ENCODE measurements around the gene ILDR1.
"Not testable (repeated sequence)": the region's sequence is repeated elsewhere in the genome, so short reads cannot be mapped to it uniquely, and the experiment has no call there.

The ILDR1 gene

DNA sequence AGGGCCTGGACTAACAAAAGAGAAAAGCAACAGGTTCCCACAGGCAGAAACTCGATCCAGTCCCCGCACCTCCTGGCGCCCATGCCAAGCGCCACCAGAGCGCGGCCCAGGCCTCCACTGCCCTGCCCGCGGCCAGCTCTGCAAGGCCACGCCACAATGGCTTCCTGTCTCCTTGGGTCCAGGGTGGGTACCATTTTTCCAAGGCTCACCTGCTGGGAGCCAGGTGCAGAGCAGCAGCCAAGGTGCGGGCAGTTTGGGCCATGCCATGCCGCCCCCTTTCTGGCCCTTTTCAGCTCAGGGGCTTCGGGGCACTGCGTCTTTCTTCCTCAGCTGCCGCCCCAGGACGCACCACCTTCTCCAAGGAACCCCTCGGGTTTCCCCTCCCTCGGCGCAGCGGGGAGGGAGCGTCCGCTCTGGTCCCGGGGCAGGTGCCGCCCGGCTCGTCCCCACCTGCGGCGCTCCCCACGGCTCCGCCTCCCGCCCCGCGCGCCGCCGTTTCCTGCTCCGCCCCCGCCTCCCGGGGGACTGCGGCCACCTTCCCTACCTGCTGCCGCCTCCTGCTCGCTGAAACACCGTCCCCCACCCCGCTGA, at the start of gene ILDR1:
Gene ILDR1, minus strand, starts transcription at position 437 of the 591 bp plus-strand sequence. Its CDS starts 170 bp downstream, at position 267.
- peak; percentile 56 for DNase-seq

DNA sequence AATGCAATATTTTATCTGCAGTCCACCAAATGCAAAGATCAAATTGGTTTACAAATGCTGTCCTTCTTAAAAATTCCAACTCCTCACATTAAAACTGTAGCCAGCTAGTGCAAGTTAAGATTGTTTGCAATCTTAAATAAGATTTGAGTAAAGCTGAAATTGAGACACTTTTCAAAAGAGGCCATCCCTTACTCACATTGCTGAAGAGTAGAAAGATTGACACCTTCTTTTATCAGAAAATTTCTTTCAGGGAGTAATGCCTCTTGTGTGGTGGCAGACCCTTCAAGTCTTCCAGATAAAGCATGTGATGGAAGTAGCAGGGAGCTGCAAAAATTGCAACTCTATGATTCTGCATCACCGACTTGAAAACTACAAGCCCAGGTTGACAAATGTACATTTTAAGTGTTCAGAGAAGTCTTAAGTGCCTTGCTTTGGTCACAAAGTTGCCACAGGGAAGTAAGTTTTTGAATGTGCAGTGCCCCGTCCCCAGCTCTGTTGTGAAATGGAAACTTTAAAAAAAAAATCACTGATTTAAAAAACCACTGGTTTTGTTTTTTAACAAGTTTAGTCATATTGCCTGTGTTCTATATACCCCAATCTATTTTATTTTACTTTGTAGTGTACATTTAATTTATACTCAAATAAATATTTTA, 45.7 kb upstream of the ILDR1 start:
- no peak for DNase-seq

DNA sequence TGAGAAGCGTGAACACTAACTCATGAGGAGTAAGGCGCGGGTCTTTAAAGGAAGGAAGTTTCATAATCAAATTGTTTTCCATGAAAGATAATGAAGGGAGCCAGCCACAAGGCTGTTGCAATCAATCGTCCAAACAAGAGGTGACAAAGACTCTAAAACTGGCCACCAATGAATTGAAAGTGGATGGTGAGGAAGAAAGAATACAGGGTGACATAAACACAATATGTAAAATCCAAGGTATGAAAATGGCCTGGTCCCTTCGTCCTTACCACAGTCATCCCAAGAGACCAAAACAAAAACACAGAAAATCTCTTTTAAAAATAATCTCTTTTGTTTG, 45.1 kb upstream of the ILDR1 start:
- DNase-seq = no peak

DNA sequence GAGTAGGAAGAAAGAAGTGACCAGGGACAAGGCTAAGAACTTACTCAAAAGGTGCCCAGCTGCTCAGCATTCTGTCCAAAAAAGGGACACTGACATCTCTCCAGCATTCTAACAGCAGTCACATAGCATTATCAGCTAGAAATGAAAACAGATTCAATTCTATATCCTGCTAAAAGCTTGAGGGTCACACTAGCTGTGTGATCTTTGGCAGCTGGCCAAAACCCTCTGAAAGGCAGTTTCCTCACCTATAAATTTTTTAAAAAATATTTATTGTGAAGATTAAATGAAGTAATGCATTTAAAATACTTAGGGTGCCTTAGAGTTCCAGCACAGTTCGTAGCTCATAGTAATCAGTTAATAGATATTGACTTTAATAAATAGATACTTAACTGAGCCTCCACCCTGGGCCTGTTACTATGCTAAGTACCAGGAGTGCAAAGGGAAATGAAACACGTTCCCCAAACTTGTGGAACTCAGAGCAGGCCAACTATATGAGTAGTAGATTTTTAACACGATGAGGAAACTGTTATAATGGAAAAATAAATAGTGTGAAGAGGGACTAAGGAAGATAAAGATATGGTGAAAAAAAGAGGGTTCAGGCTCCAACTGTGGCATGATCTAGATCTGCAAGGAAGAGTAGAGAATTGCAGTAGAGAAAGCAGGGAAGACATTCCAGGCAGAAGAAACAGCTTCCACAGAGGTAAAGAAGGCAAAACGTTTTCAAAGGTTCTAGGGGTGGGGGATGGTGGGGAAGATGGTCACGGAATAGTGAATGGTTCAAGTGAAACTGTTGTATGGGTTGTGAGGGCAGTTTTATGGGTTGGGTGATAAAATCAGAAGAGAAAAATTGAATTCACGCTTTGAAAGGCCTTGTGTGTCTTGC, 44.5 kb upstream of the ILDR1 start:
- DNase-seq = no peak

DNA sequence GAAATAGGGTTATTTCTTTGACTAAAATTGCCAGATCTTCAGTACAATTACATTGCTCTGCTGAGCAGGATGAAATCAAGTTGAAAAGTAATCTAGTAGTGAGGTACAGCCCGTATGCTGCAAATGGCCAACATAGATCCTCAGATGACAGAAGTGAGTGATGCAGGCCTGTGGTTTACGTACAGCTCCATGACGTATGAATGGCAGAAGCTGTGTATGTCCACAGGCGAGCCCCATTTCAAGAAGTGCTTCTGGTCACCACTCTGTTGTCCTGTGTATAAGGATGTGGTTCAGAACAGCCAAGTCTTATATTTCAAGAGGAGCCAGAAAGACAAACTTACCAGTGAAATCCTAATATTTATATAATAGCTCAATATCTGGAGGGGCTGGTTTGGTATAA, 42.3 kb upstream of the ILDR1 start:
- no peak for DNase-seq

DNA sequence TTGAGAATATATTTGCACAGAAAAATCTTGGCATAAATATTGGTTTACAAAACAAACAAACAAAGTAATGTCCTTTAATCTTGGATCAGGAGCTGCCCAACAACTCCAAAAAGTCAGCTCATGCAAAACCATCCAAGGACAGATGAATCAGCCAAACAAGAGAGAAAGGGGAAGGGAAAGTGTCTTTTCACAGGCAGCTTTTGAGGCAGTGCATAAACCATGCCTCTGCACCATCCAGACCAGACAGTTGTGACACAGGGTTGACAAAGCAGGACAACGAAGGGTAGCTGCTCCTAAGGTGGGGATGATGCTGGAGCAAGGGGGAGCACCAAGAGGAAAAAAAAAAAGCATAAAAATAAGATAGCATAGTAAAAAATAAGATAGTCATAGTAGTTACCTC, 41.9 kb upstream of the ILDR1 start:
- DNase-seq = no peak

DNA sequence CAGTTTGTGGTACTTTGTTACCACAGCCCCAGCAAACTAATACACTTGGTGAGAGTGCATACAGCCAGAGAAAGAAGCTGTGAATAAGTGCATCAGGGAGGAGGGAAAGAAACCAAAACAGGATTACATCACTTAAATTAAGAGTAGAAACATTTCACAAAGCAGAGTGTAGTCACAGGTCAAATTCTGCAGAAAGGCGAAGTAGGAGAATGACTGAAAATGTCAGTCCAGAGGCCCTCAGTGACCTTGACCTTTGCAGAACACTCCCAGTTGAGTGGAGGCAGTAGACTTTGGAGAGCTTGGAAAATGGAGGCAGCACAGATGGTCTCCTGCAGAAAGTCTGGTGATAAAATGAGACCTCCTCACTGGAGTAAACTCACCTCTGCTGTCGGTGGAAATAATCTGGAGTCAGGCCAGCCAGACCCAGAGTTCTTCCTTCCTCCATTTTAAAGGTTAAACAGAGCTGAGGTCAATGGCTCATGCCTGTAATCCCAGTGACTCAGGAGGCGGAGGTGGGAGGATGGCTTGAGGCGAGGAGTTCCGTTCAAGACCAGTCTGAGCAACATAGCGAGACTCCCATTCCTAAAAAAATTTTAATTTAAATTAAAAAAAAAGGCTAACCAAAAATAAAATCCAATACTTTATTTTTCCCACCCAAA, 38.1 kb upstream of the ILDR1 start:
- no peak for DNase-seq

DNA sequence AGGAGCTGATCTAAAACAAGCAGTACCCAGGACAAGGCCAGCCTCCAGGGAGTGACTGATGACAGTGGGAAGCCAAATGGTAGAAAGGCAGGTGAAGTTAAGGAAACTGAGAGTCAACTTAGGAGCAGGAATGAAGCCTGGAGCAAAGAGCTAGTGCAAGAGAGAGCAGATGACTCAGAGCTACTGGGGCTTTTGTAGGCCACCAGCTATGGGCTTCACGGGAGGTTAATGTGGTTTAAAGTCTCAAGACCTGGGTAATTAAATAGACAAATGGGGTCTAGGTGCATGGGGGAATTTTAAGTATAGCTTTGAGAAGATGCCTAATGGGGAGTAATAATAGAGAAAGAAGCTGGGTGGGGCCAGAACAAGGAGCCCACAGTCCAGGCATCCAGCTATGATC, 36.2 kb upstream of the ILDR1 start:
- DNase-seq = no peak

DNA sequence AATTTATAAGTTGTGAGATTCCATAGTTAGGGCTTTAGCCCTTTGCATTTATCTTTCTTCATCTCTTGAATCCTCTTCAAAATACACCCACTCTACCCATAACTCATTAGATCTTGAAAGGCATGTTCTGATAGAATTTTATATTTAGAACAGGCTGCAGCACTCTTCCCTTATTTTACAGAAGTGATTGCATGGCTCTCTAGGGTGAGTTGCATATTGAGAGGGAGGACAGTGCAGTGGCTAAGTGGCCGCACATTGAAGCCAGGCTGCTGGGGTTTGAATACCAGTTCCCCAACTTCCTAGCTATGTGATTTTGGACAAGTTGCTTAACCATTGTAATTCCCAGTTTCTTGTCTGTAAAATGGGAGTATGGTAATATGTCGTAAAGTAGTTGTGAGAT, 35.6 kb upstream of the ILDR1 start:
- no peak for DNase-seq

DNA sequence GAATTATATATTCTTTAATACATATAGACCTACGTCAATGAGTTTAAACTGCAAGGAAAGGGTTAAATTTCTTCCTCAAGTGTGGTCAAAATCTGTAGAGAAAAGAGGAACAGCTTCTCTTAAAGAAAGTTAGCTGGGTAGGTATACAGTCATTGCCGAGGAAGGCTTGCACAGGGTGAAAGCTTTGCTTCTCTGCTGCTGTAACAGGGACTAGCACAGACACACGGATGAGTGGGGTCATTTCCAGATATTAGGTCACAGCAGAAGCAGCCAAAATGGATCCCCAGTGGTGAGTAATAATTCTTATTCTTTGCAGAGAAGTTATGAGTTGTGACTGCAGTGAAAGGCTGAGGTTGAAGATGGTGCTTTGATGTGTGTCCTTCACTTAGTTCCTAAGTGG, 33.2 kb upstream of the ILDR1 start, which contains the start of gene CD86:
Gene CD86, plus strand, starts transcription at position 148 of the 400 bp plus-strand sequence. Its CDS starts 128 bp downstream, at position 276.
- DNase-seq = no peak

DNA sequence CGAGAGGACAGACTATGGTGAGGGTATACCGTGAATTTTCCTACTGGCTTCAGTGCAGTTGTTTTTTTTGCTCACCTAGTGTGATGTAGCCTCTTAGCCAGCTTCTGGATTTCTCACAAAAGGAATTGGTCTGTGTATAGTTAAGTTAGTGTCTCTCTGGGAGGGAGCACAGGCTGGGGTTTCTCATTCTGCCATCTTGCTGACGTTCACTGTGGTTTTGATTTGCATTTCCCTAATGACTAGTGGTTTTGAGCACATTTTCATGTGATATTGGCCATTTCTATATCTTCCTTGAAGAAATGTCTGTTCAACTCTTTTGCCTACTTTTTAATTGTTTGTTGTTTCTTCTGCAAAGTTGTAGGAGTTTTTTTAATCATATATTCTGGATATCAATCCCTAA, 30.9 kb upstream of the ILDR1 start:
- no peak for DNase-seq

DNA sequence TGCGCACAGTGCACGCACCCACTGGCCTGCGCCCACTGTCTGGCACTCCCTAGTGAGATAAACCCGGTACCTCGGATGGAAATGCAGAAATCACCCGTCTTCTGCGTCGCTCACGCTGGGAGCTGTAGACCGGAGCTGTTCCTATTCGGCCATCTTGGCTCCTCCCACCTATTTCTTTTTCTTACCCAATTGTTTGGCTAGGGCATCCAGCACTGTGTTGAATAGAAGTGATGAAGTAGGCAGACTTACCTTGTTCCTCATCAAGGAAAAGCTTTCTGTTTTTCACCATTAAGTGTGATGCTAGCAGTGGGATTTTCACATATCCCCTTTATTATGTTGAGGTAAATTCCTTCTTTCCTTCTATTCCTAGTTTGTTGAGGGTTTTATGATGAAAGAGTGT, 25.7 kb upstream of the ILDR1 start:
- DNase-seq = not testable (repeated sequence)

DNA sequence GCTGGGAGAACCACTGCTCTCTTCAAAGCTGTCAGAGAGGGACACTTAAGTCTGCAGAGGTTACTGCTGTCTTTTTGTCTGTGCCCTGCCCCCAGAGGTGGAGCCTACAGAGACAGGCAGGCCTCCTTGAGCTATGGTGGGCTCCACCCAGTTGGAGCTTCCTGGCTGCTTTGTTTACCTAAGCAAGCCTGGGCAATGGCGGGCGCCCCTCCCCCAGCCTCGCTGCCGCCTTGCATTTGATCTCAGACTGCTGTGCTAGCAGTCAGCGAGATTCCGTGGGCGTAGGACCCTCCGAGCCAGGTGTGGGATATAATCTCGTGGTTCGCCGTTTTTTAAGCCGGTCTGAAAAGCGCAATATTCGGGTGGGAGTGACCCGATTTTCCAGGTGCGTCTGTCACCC, 25.2 kb upstream of the ILDR1 start:
- DNase-seq = not testable (repeated sequence)

DNA sequence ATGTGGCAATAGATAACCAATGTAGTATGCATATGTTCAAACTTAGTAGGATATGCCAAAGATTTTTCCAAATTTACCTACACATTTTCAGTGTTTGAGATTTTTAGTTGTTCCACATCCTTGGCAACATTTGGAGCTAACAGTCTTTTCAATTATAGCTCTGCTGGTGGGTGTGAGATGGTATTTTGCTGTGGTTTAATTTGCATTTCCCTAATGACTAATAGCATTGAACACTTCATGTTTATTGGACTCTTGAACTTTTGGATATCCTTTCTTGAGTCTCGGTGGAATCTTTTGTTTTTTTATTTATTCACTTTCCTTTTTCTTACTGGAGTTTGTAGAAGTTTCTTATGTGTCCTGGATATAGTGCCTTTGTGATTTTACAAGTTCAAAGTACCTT, 11.0 kb upstream of the ILDR1 start:
- DNase-seq = no peak

DNA sequence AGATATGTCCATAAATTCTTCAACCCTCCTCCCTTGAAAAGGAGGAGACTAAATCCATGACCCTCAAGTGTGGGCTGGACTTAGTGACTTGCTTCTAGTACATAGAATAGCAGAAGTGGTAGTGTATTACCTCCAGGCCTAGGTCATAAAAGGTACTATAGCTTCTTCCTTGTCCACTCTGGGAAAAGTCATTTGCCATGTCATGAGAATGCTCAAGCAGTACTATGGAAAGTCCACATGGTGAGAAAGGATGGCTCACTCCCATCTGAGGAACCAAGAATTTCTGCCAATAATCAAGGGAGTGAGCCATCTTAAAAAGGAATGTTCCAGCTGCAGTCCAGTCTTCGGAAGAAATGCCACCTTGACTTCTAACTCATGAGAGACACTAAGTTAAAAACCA, 10.5 kb upstream of the ILDR1 start:
- DNase-seq = no peak

DNA sequence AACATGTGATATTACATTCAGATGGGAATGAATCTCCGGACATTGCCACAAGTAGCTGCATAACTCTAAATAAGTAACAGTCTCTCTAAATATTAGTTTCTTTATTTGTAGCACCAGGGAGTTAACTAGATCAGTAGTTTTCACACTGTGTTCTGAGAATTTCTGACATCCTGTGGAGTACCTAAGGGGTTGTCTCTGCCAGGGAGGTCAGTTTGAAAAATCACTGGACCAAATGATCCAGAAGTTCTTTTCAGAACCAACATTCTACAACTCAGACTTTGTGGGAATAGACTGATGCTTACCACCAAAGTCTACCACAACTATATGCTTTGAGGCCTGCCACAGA, 9.0 kb upstream of the ILDR1 start:
- no peak for DNase-seq

DNA sequence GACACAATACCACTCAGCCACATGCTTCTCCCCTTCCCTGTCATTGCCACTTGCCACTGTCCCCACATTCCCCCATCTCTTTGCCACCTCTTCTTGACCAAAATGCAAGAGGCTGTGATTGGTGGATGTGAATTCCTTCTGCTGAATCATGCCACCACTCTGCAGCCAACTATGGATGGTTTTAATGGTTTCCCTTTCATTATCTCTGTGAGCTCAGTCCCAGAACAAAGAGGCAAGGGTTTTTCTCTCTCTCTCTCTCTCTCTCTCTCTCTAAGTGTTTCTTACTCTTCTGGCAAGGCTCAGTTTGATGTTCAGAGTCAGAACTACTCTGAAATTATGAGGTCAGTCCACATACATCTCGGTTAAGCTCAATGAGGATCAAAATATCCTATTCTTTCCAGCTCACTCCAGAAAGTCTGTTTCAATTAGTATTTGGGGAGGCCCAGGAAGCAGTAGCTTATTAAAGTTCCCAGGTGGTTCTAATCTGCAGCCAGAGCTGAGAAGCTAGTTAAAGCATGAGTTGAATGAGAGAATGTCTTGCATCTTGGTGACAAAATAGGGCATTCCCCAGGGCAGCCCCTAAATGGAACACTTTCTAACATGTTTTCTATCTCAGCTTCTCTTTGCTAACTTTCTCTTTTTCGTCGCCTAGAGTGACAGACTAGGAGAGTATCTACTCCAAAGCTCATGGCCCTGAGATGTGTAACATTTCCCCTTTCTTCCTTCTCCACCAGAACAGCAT, 8.5 kb upstream of the ILDR1 start:
- no peak for DNase-seq

DNA sequence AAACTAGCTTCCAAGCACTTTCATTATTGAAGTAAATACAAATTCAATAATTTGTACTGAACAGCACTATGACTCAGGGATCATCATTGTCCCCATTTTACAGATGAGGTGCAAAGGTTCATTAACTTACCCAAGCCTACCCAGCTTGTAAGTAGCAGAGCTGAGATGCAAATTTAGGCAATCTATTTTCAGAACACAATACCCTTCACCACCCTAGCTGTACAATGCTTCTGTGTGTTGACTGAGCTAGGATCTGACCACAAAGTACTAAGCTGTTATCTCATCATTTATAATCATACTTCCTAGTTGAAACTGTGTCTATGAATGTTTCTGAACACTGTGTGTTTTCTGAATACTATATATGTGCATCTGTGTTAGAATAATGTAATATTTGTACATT, 3.2 kb upstream of the ILDR1 start:
- DNase-seq = no peak

DNA sequence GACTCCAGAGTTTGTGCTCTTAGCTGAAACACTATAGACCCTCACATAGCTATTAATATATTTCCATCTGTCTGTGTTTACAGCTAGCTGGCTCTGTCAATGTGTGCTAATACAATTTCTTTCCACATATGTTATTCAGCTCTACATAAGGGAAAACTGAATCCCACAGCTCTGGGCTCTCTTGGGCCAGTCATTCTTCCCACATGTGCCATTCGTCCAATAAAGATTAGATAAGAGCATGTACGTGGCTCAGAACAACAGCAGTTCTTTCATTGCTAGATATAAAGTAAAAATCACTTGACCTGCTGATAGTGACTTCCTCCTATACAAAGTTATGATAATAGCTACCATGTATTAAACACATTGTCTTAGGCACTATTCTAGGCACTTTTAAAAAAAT, 2.8 kb upstream of the ILDR1 start:
- no peak for DNase-seq

DNA sequence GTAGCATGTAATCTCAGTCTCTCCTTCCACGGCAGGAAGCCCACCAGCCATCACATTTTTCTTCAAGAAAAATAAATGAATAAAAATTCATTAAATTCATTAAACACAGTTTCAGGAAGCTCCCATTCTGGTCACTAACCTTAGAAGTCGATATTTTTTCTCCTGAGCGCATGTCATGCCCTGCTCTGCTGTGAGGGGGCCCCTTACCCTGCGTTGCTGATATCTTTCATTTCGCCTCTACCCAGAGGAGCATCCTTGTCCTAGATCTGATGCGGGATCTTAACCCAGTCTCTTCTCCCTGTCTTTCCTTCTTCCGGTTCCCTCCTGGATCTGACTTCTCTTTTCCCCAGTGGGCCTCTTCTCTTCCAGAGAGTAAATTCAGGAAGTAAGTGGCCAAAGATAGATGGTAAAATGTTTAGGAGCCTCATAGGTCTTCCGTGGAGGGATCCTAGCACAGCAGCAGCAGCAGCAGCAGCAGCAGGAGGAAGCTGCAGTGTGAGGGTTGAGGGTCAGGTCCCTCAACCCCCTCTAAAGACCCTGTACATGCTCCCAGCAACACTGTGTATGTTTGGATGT, 1.4 kb upstream of the ILDR1 start:
- DNase-seq = no peak

DNA sequence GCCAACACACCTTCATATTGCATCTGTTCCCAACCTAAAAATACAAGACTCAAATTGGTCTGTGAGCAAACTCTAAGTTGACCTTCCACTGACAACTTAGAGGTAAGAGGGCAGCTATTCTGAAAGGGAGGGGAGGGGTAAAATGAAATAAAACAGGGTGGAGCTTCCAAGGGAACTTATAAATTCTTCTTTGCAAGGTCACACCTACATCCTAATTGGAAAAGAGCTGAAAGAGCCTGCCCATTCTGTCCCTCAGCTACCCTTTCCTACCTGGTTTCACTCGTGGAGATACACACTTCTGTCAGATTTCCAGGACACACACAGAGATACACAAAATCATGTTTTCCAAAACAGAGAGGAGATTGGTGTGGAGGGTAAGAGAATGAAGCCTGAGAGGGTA, 1.0 kb downstream of the ILDR1 start:
- no peak for DNase-seq

DNA sequence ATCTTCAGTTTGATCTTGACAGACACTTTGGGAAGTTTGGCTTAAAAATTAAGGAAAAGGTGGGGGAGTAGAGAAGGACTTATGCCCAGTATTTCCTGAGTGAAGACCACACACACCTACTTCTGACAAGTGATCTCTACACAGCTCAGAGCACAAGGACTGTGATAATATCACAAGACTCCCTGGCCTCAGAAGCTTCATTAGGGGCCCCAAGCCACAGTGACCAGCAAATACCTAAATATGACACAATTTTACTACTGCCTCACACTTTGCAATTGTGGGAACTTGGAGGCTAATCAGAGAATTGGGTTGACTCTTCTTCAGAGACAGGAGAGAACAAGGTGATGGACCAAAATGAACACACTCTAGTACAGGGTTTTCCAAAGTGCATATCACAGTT, 2.6 kb downstream of the ILDR1 start:
- DNase-seq = no peak

DNA sequence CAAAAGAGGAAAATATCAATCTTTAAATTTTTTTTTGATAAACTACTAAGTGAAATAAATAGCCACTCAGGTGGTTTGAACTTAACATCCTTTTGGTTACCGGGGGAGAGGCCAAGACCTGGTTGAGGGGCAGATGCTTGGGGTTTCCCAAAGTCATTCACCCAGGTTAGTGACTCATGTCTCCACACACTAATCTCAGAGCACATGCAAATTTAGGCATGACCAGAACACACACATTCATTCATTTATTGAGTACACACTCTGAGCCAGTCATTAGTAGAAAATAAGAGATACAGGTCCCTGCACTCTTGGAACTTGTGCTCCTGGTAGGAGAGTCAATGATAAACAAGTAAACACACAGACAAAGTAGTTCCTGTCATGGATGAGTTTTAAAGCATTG, 7.3 kb downstream of the ILDR1 start:
- no peak for DNase-seq
